CD14-positive monocyte (primary cell): ENCODE results near the gene BBLN. TPM values are rescaled to one million over a fixed set of nuclear protein-coding genes. Genes with fewer than 3 reads are reported as not detected.

Source experiments
- DNase-seq, 3 donors: peaks; one replicate each; pipeline ENCODE4 v3.0.0-alpha.2; 2011 to 2022
- H2AFZ ChIP-seq: 2 replicates; pipeline ENCODE4 v1.6.0; 2012; ENCODE audit warnings: mild to moderate bottlenecking, low read depth, low read length, inconsistent platforms; ENCODE audit not compliant: insufficient read depth, poor library complexity, severe bottlenecking
- H3K27ac ChIP-seq, 2 donors: 1 replicate in 1 of 2; 2 replicates in 1 of 2; pipeline ENCODE4 v1.5.1; 2012 to 2013; ENCODE audit warnings: low read length in 2 of 2, control low read depth in 1 of 2, inconsistent platforms in 1 of 2, low read depth in 1 of 2, mild to moderate bottlenecking in 1 of 2
- H3K27me3 ChIP-seq, 2 donors: one replicate each; pipeline versions ENCODE4 v1.6.0 to v1.6.1; 2011 to 2013; ENCODE audit warnings: low read length in 2 of 2; ENCODE audit not compliant: control insufficient read depth in 2 of 2, insufficient read depth in 2 of 2
- H3K36me3 ChIP-seq, 2 donors: replicated peaks in 1 of 2; 1 replicate in 1 of 2; 2 replicates in 1 of 2; pipeline versions ENCODE4 v1.5.1 to v1.6.1; 2012 to 2013; ENCODE audit warnings: low read length in 2 of 2, control low read depth in 1 of 2, inconsistent platforms in 1 of 2, mild to moderate bottlenecking in 1 of 2; ENCODE audit not compliant: insufficient read depth in 2 of 2, control insufficient read depth in 1 of 2
- H3K4me1 ChIP-seq, 2 donors: 1 replicate in 1 of 2; 2 replicates in 1 of 2; pipeline versions ENCODE4 v1.5.1 to v1.6.1; 2012 to 2013; ENCODE audit warnings: low read length in 2 of 2, control low read depth in 1 of 2, inconsistent platforms in 1 of 2, mild to moderate bottlenecking in 1 of 2, moderate library complexity in 1 of 2; ENCODE audit not compliant: insufficient read depth in 2 of 2, control insufficient read depth in 1 of 2
- H3K4me2 ChIP-seq: replicated peaks from 2 replicates; pipeline ENCODE3; 2012; ENCODE audit warnings: low read length, moderate library complexity, mild to moderate bottlenecking; ENCODE audit not compliant: poor library complexity, severe bottlenecking; ENCODE audit errors: extremely low read depth
- H3K4me3 ChIP-seq, 3 experiments: fragments of 200-600 bp in 1 of 3; sonication (generic) in 1 of 3; replicated peaks in 1 of 3; 1 replicate in 2 of 3; 2 replicates in 1 of 3; pipeline ENCODE4 v1.5.1; 2011 to 2013; ENCODE audit warnings: low read length in 3 of 3, mild to moderate bottlenecking in 3 of 3, control low read depth in 2 of 3, low read depth in 2 of 3, inconsistent platforms in 1 of 3, moderate library complexity in 1 of 3
- H3K79me2 ChIP-seq: 2 replicates; pipeline ENCODE4 v1.6.0; 2012; ENCODE audit warnings: mild to moderate bottlenecking, control low read depth, inconsistent platforms, low read length, moderate library complexity; ENCODE audit not compliant: insufficient read depth
- H3K9ac ChIP-seq: 2 replicates; pipeline ENCODE4 v1.6.0; 2017; ENCODE audit warnings: low read length, mild to moderate bottlenecking; ENCODE audit not compliant: insufficient read depth, poor library complexity, severe bottlenecking
- H3K9me3 ChIP-seq, 2 donors: replicated peaks in 1 of 2; 1 replicate in 1 of 2; 2 replicates in 1 of 2; pipeline versions ENCODE4 v1.5.1 to v1.6.1; 2012 to 2013; ENCODE audit warnings: low read length in 2 of 2, control low read depth in 1 of 2; ENCODE audit not compliant: control insufficient read depth in 1 of 2, insufficient read depth in 1 of 2
- H4K20me1 ChIP-seq: 2 replicates; pipeline ENCODE4 v1.6.0; 2012; ENCODE audit warnings: mild to moderate bottlenecking, low read length, control low read depth, moderate library complexity; ENCODE audit not compliant: insufficient read depth
- H3K27ac Mint-ChIP-seq, 7 donors: one replicate each; pipeline ENCODE4 v1.8.0; 2020; ENCODE audit warnings: mild to moderate bottlenecking in 7 of 7, mixed read lengths in 7 of 7, moderate library complexity in 6 of 7, inconsistent platforms in 2 of 7
- H3K27me3 Mint-ChIP-seq, 3 donors: one replicate each; pipeline ENCODE4 v1.8.0; 2021 to 2022; ENCODE audit warnings: low read depth in 3 of 3, mild to moderate bottlenecking in 3 of 3, mixed read lengths in 3 of 3, moderate library complexity in 3 of 3, inconsistent platforms in 1 of 3
- H3K36me3 Mint-ChIP-seq, 2 donors: one replicate each; pipeline ENCODE4 v1.8.0; 2020; ENCODE audit warnings: mixed read lengths in 2 of 2, inconsistent platforms in 1 of 2, mild to moderate bottlenecking in 1 of 2
- H3K4me1 Mint-ChIP-seq: one replicate; pipeline ENCODE4 v1.8.0; 2020; ENCODE audit warnings: mild to moderate bottlenecking, mixed read lengths
- H3K4me3 Mint-ChIP-seq, 2 donors: one replicate each; pipeline ENCODE4 v1.8.0; 2020; ENCODE audit warnings: mild to moderate bottlenecking in 2 of 2, mixed read lengths in 2 of 2, moderate library complexity in 1 of 2
- H3K9me3 Mint-ChIP-seq, 7 donors: one replicate each; pipeline ENCODE4 v1.8.0; 2020 to 2022; ENCODE audit warnings: mixed read lengths in 7 of 7, mild to moderate bottlenecking in 6 of 7, moderate library complexity in 6 of 7, inconsistent platforms in 2 of 7
- CTCF ChIP-seq: fragments of 200-600 bp; IDR thresholded peaks from one replicate; pipeline ENCODE4 v1.8.0; 2022; ENCODE audit warnings: antibody characterized with exemption, mild to moderate bottlenecking
- WGBS: methylation state at CpG from one replicate; pipeline ENCODE4 v1.1.5; 2013; ENCODE audit warnings: missing lambda C conversion rate; ENCODE audit not compliant: insufficient coverage; 5-methylcytosine and 5-hydroxymethylcytosine counted together
- intact Hi-C, 2 donors: fragments of 100-400 bp; cut with micrococcal nuclease; formaldehyde crosslinking; loops; one replicate each; pipeline versions ENCODE4 v1.15.0 to v1.15.1; 2023
- polyA plus RNA-seq, 3 donors: library from polyadenylated mRNA; depleted of rRNA in 1 of 3; unstranded in 2 of 3; stranded (reverse) in 1 of 3; fragments of 300-500 nt in 2 of 3; fragments of >200 nt in 1 of 3; fragmentation: Illumina TruSeq in 2 of 3; gene quantifications; 1 replicate in 2 of 3; 2 replicates in 1 of 3; pipeline ENCODE4 v1.2.3, GENCODE V29; 2012 to 2021

The BBLN gene
- polyA plus RNA-seq, 3 donors = 51.5 to 74.8 (median 54.5) TPM

DNA sequence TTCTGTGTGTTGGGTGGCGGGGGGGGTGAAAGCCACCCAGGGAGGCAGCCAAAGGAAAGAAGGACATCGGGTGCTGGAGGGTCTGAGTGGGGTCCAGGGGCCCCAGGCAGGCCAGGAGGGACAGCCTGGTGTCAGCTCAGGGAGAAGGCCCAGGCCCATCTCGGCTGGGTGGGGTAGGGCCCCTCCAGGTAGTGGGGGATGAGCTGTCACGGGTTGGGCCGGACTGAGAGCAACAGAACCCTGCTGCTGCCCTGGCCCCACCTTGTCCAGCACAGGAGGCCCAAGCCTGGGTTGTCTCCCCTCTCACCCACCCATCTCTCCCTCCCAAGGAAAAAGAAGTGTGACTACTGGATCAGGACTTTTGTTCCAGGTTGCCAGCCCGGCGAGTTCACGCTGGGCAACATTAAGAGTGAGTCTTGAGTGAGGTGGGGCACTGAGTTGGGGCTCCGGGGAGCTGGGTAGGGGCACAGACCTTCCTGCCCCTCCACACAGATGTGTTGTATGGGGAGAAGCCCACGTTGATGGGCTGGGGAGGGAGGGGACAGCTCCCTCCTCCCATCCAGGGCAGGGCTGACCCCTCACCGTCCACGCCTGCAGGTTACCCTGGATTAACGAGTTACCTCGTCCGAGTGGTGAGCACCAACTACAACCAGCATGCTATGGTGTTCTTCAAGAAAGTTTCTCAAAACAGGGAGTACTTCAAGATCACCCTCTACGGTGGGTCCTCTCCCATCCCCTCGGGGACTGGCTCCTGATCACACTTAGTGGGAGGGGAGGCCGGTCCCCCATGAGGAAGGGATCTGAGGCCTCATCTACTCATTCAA, 8.5 kb upstream of the BBLN start:
- Mint-ChIP-seq H3K4me1 (no peaks in the 10 kb centered on the region), H3K36me3 (no peaks in the 10 kb centered on the region), H3K9me3 (no peaks in the 10 kb centered on the region), H3K27me3 (peaks cover 1 to 12% (median 5%) of the 10 kb centered on the region in 3 donors), H3K4me3 (no peak overlapping the region), H3K27ac (no peak overlapping the region)
- Histone ChIP-seq H3K79me2 (no peaks in the 10 kb centered on the region), H3K4me2 (no peak overlapping the region), H3K9me3 (no peaks in the 10 kb centered on the region), H3K27me3 (no peaks in the 10 kb centered on the region), H3K27ac (no peak overlapping the region), H3K36me3 (no peaks in the 10 kb centered on the region), H3K4me1 (no peaks in the 10 kb centered on the region), H2AFZ (no peak overlapping the region), H4K20me1 (no peaks in the 10 kb centered on the region), H3K9ac (no peak overlapping the region), H3K4me3 (no peak overlapping the region)
- no peak for TF ChIP-seq CTCF
- intact Hi-C loops = no loop called here
- DNase-seq = no peak
- WGBS = 80% methylated on average over 3 of the region's 18 CpGs

DNA sequence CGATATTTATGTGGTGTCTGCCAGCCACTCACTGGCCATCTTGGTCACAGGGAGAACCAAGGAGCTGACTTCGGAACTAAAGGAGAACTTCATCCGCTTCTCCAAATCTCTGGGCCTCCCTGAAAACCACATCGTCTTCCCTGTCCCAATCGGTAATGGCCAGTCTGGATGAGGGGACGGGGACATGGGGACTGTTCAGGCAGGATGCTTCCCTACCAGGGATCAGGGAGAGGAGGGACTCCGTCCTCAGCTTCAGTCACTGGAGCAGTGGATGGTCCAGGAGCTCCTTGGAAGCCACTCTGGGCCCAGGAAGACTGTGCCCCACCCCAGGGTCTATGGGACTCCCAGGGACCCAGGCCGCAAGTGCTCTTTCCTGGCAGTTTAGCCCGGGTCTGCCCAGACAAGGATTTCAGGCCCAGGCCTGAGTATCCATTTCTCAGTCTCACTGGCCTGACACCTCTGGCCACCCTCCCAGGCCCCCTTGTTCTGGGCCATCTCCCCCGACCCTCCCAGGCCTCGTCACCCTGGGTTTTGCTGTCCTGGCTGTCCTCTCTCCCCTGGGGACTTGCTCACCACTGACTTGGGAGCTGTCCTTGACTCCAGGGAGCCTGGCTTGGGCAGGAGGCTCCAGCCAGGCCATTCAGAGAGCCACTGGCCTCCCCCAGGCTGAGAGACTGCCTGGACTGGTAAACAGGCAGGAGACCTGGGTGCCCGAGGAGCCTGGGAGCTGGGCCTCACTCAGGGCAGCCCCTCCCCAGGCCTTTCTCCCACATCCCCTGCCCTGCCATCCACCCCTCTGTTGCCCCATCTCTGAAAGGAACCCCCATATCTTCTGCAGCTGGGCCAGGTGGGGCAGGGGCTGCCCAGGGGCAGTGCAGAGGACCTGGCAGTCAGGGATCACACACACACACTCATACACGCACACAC, 7.7 kb upstream of the BBLN start:
- Histone ChIP-seq H3K4me3 (no peak overlapping the region), H3K79me2 (no peaks in the 10 kb centered on the region), H2AFZ (no peak overlapping the region), H3K27ac (no peak overlapping the region), H3K9me3 (no peaks in the 10 kb centered on the region), H3K4me2 (no peak overlapping the region), H3K4me1 (no peaks in the 10 kb centered on the region), H3K36me3 (no peaks in the 10 kb centered on the region), H4K20me1 (no peaks in the 10 kb centered on the region), H3K9ac (no peak overlapping the region), H3K27me3 (no peaks in the 10 kb centered on the region)
- no peak for DNase-seq
- Mint-ChIP-seq H3K27ac (no peak overlapping the region), H3K36me3 (no peaks in the 10 kb centered on the region), H3K4me1 (no peaks in the 10 kb centered on the region), H3K27me3 (peaks cover 1 to 12% (median 5%) of the 10 kb centered on the region in 3 donors), H3K9me3 (no peaks in the 10 kb centered on the region), H3K4me3 (no peak overlapping the region)
- intact Hi-C loops = no loop called here
- TF ChIP-seq CTCF = no peak
- WGBS = 96% methylated on average over 11 of the region's 13 CpGs
